ENCODE data around the gene TGFBI.

TGFBI gene

GRCh38 chr5:136016945-136017530 lies 11.8 kb upstream of the TGFBI start:
- Histone ChIP-seq H3K27me3 (ENCODE audit: control insufficient read depth, insufficient read depth, low read length) (no peaks in the 10 kb centered on the region), H3K9me3 (replicated peaks; ENCODE audit: low read length) (no peaks in the 10 kb centered on the region), H3K36me3 (ENCODE audit: insufficient read depth, low read length) (no peaks in the 10 kb centered on the region), H3K4me2 (ENCODE audit: low read length) (peak overlapping the region; percentile 8), H3K4me1 (ENCODE audit: control insufficient read depth, insufficient read depth, low read length) (peaks cover 93% of the 10 kb centered on the region), H3K9ac (ENCODE audit: low read depth, low read length) (peak overlapping the region; percentile 49), H3K4me3 (ENCODE audit: low read length) (peak overlapping the region; percentile 8)

GRCh38 chr5:136018814-136019783 lies 9.7 kb upstream of the TGFBI start:
- H3K4me3 ChIP-seq (ENCODE audit: low read length), result peak overlapping the region; percentile 37
- peaks cover 81% of the 10 kb centered on the region for H3K4me1 ChIP-seq (ENCODE audit: control insufficient read depth, insufficient read depth, low read length)
- no peaks in the 10 kb centered on the region for H3K9me3 ChIP-seq (replicated peaks; ENCODE audit: low read length)
- no peaks in the 10 kb centered on the region for H3K36me3 ChIP-seq (ENCODE audit: insufficient read depth, low read length)
- peak overlapping the region; percentile 84 for H3K9ac ChIP-seq (ENCODE audit: low read depth, low read length)
- H3K27me3 ChIP-seq (ENCODE audit: control insufficient read depth, insufficient read depth, low read length), result no peaks in the 10 kb centered on the region
- peak overlapping the region; percentile 40 for H3K4me2 ChIP-seq (ENCODE audit: low read length)

GRCh38 chr5:136020001-136020382 lies 8.8 kb upstream of the TGFBI start:
- H3K9ac ChIP-seq (ENCODE audit: low read depth, low read length), result peak overlapping the region; percentile 84
- peak overlapping the region; percentile 37 for H3K4me3 ChIP-seq (ENCODE audit: low read length)
- peaks cover 79% of the 10 kb centered on the region for H3K4me1 ChIP-seq (ENCODE audit: control insufficient read depth, insufficient read depth, low read length)
- no peaks in the 10 kb centered on the region for H3K36me3 ChIP-seq (ENCODE audit: insufficient read depth, low read length)
- H3K27me3 ChIP-seq (ENCODE audit: control insufficient read depth, insufficient read depth, low read length), result no peaks in the 10 kb centered on the region
- H3K4me2 ChIP-seq (ENCODE audit: low read length), result peak overlapping the region; percentile 40
- H3K9me3 ChIP-seq (replicated peaks; ENCODE audit: low read length), result no peaks in the 10 kb centered on the region

- Histone ChIP-seq H3K27me3 (ENCODE audit: control insufficient read depth, insufficient read depth, low read length) (no peaks in the 10 kb centered on the region), H3K9me3 (replicated peaks; ENCODE audit: low read length) (no peaks in the 10 kb centered on the region), H3K4me1 (ENCODE audit: control insufficient read depth, insufficient read depth, low read length) (peaks cover 74% of the 10 kb centered on the region), H3K4me2 (ENCODE audit: low read length) (peak overlapping the region; percentile 40), H3K4me3 (ENCODE audit: low read length) (peak overlapping the region; percentile 37), H3K9ac (ENCODE audit: low read depth, low read length) (peak overlapping the region; percentile 84), H3K36me3 (ENCODE audit: insufficient read depth, low read length) (no peaks in the 10 kb centered on the region)
Measured at GRCh38 chr5:136020383-136021015, 8.3 kb upstream of the TGFBI start.

- no peaks in the 10 kb centered on the region for H3K36me3 ChIP-seq (ENCODE audit: insufficient read depth, low read length)
- H3K9me3 ChIP-seq (replicated peaks; ENCODE audit: low read length), result no peaks in the 10 kb centered on the region
- H3K4me3 ChIP-seq (ENCODE audit: low read length), result peak overlapping the region; percentile 3
- peak overlapping the region; percentile 40 for H3K4me2 ChIP-seq (ENCODE audit: low read length)
- H3K4me1 ChIP-seq (ENCODE audit: control insufficient read depth, insufficient read depth, low read length), result peaks cover 69% of the 10 kb centered on the region
- H3K9ac ChIP-seq (ENCODE audit: low read depth, low read length), result peak overlapping the region; percentile 84
- no peaks in the 10 kb centered on the region for H3K27me3 ChIP-seq (ENCODE audit: control insufficient read depth, insufficient read depth, low read length)
Measured at GRCh38 chr5:136021016-136021405, 7.8 kb upstream of the TGFBI start.

GRCh38 chr5:136022965-136023364 lies 5.8 kb upstream of the TGFBI start:
- H3K4me1 ChIP-seq (ENCODE audit: control insufficient read depth, insufficient read depth, low read length), result peaks cover 52% of the 10 kb centered on the region
- H3K4me3 ChIP-seq (ENCODE audit: low read length), result no peak overlapping the region
- no peak overlapping the region for H3K9ac ChIP-seq (ENCODE audit: low read depth, low read length)
- no peaks in the 10 kb centered on the region for H3K9me3 ChIP-seq (replicated peaks; ENCODE audit: low read length)
- H3K27me3 ChIP-seq (ENCODE audit: control insufficient read depth, insufficient read depth, low read length), result no peaks in the 10 kb centered on the region
- no peak overlapping the region for H3K4me2 ChIP-seq (ENCODE audit: low read length)
- H3K36me3 ChIP-seq (ENCODE audit: insufficient read depth, low read length), result no peaks in the 10 kb centered on the region

- Histone ChIP-seq H3K9me3 (replicated peaks; ENCODE audit: low read length) (no peaks in the 10 kb centered on the region), H3K36me3 (ENCODE audit: insufficient read depth, low read length) (no peaks in the 10 kb centered on the region), H3K4me3 (ENCODE audit: low read length) (no peak overlapping the region), H3K9ac (ENCODE audit: low read depth, low read length) (peak overlapping the region; percentile 49), H3K4me1 (ENCODE audit: control insufficient read depth, insufficient read depth, low read length) (peaks cover 48% of the 10 kb centered on the region), H3K27me3 (ENCODE audit: control insufficient read depth, insufficient read depth, low read length) (no peaks in the 10 kb centered on the region), H3K4me2 (ENCODE audit: low read length) (no peak overlapping the region)
Measured at GRCh38 chr5:136023958-136024541, 4.7 kb upstream of the TGFBI start.

- no peak overlapping the region for H3K4me2 ChIP-seq (ENCODE audit: low read length)
- H3K27me3 ChIP-seq (ENCODE audit: control insufficient read depth, insufficient read depth, low read length), result no peaks in the 10 kb centered on the region
- H3K4me1 ChIP-seq (ENCODE audit: control insufficient read depth, insufficient read depth, low read length), result peaks cover 48% of the 10 kb centered on the region
Measured at GRCh38 chr5:136025900-136026299, 2.9 kb upstream of the TGFBI start.

GRCh38 chr5:136026636-136027035 lies 2.2 kb upstream of the TGFBI start:
- Histone ChIP-seq H3K4me2 (ENCODE audit: low read length) (no peak overlapping the region), H3K9me3 (replicated peaks; ENCODE audit: low read length) (no peaks in the 10 kb centered on the region), H3K36me3 (ENCODE audit: insufficient read depth, low read length) (peaks cover 20% of the 10 kb centered on the region), H3K4me3 (ENCODE audit: low read length) (no peak overlapping the region), H3K27me3 (ENCODE audit: control insufficient read depth, insufficient read depth, low read length) (no peaks in the 10 kb centered on the region), H3K4me1 (ENCODE audit: control insufficient read depth, insufficient read depth, low read length) (peaks cover 48% of the 10 kb centered on the region), H3K9ac (ENCODE audit: low read depth, low read length) (no peak overlapping the region)

More at GRCh38 chr5:136025900-136026299, 2.9 kb upstream of the TGFBI start:
- no peak overlapping the region for H3K4me3 ChIP-seq (ENCODE audit: low read length)
- H3K9ac ChIP-seq (ENCODE audit: low read depth, low read length), result no peak overlapping the region
- no peaks in the 10 kb centered on the region for H3K9me3 ChIP-seq (replicated peaks; ENCODE audit: low read length)
- H3K36me3 ChIP-seq (ENCODE audit: insufficient read depth, low read length), result peaks cover 16% of the 10 kb centered on the region

GRCh38 chr5:136027311-136027710 lies 1.5 kb upstream of the TGFBI start:
- H3K4me1 ChIP-seq (ENCODE audit: control insufficient read depth, insufficient read depth, low read length), result peaks cover 53% of the 10 kb centered on the region
- H3K4me2 ChIP-seq (ENCODE audit: low read length), result no peak overlapping the region
- peaks cover 27% of the 10 kb centered on the region for H3K36me3 ChIP-seq (ENCODE audit: insufficient read depth, low read length)
- H3K9ac ChIP-seq (ENCODE audit: low read depth, low read length), result no peak overlapping the region
- H3K4me3 ChIP-seq (ENCODE audit: low read length), result no peak overlapping the region
- no peaks in the 10 kb centered on the region for H3K27me3 ChIP-seq (ENCODE audit: control insufficient read depth, insufficient read depth, low read length)
- H3K9me3 ChIP-seq (replicated peaks; ENCODE audit: low read length), result no peaks in the 10 kb centered on the region

GRCh38 chr5:136028090-136028489 lies 698 bp upstream of the TGFBI start:
- Histone ChIP-seq H3K36me3 (ENCODE audit: insufficient read depth, low read length) (peaks cover 33% of the 10 kb centered on the region), H3K9ac (ENCODE audit: low read depth, low read length) (peak overlapping the region; percentile 91), H3K9me3 (replicated peaks; ENCODE audit: low read length) (no peaks in the 10 kb centered on the region), H3K4me2 (ENCODE audit: low read length) (peak overlapping the region; percentile 95), H3K4me3 (ENCODE audit: low read length) (peak overlapping the region; percentile 86), H3K27me3 (ENCODE audit: control insufficient read depth, insufficient read depth, low read length) (no peaks in the 10 kb centered on the region), H3K4me1 (ENCODE audit: control insufficient read depth, insufficient read depth, low read length) (peaks cover 61% of the 10 kb centered on the region)
